Left lung (tissue), 10 donors: ENCODE measurements around the gene TACC3. TPM values are rescaled to one million over a fixed set of nuclear protein-coding genes. Genes with fewer than 3 reads are reported as not detected.

Source experiments
- ATAC-seq: fragments of 200-7000 bp; cut with Tn5 transposase; one replicate; pipeline ENCODE4 v1.9.1; 2020; ENCODE audit warnings: moderate library complexity
- DNase-seq, 4 donors: peaks; one replicate each; pipeline ENCODE4 v3.0.0-alpha.2; 2013 to 2020
- H3K27ac ChIP-seq, 2 donors: fragments of 200-600 bp; sonication (generic) in 1 of 2; one replicate each; pipeline versions ENCODE4 v1.5.0 to v1.8.0; 2020 to 2021
- H3K27me3 ChIP-seq, 2 donors: fragments of 200-600 bp; sonication (generic) in 1 of 2; one replicate each; pipeline versions ENCODE4 v1.5.0 to v1.8.0; 2020 to 2021
- H3K36me3 ChIP-seq, 2 donors: fragments of 200-600 bp; sonication (generic) in 1 of 2; one replicate each; pipeline versions ENCODE4 v1.5.0 to v1.8.0; 2020 to 2021
- H3K4me1 ChIP-seq, 2 donors: fragments of 200-600 bp; one replicate each; pipeline ENCODE4 v1.8.0; 2021
- H3K4me3 ChIP-seq, 2 donors: fragments of 200-600 bp; sonication (generic) in 1 of 2; one replicate each; pipeline versions ENCODE4 v1.5.0 to v1.8.0; 2020 to 2021; ENCODE audit warnings: mild to moderate bottlenecking in 1 of 2
- H3K9me3 ChIP-seq, 2 donors: fragments of 200-600 bp; sonication (generic) in 1 of 2; one replicate each; pipeline versions ENCODE4 v1.5.0 to v1.8.0; 2020 to 2021
- CTCF ChIP-seq, 2 donors: fragments of 200-600 bp; sonication (generic) in 1 of 2; IDR thresholded peaks; one replicate each; pipeline versions ENCODE4 v1.5.0 to v1.8.0; 2021; ENCODE audit warnings: antibody characterized with exemption in 2 of 2
- intact Hi-C, 2 donors: fragments of 100-400 bp; cut with DNase I; formaldehyde crosslinking; loops; one replicate each; pipeline versions ENCODE4 v1.11.2 to v1.14.2; 2022
- polyA plus RNA-seq, 6 donors: library from polyadenylated mRNA; unstranded; fragments of 120-200 nt; gene quantifications; one replicate each; pipeline ENCODE4 v1.2.1, GENCODE V29; 2013; ENCODE audit not compliant: insufficient read length in 6 of 6
- total RNA-seq, 2 donors: library from RNA; stranded (reverse); fragmentation: NEBNext Ultra II Directional; extraction: Animal tissue kit (Norgen Biotek cat#: 25700); gene quantifications; one replicate each; pipeline ENCODE4 v1.2.1, GENCODE V29; 2021
- donor health status: DM: no; HTN: yes; CAD: no.
- donor health status: DM: no; HTN: no; CAD: no.

The TACC3 gene
- total and polyA plus RNA-seq, 8 donors: 20.3 to 76.2 (median 44.7) TPM

- H3K4me3 ChIP-seq: no peak overlapping the region
- DNase-seq (no peak), ATAC-seq (no peak)
- intact Hi-C loops: no loop called here
- no peaks in the 10 kb centered on the region for H3K9me3 ChIP-seq
- TF ChIP-seq CTCF (IDR thresholded peaks at IDR 0.05): no peak
- H3K36me3 ChIP-seq: peaks cover 0 to 34% of the 10 kb centered on the region in 2 donors
- H3K27me3 ChIP-seq: no peaks in the 10 kb centered on the region
- H3K4me1 ChIP-seq: peaks cover 18 to 65% of the 10 kb centered on the region in 2 donors
- peak overlapping the region in 1 of 2 donors; percentile 99 for H3K27ac ChIP-seq
Observed at GRCh38 chr4:1715002-1715758, 6.1 kb upstream of the TACC3 start.

GRCh38 chr4:1716065-1716945 lies 5.0 kb upstream of the TACC3 start:
- Histone ChIP-seq H3K36me3 (peaks cover 0 to 33% of the 10 kb centered on the region in 2 donors), H3K4me3 (no peak overlapping the region), H3K9me3 (no peaks in the 10 kb centered on the region), H3K27me3 (no peaks in the 10 kb centered on the region), H3K4me1 (peaks cover 12 to 57% of the 10 kb centered on the region in 2 donors), H3K27ac (peak overlapping the region in 1 of 2 donors; percentile 99)
- intact Hi-C loops: no loop called here
- no peak for TF ChIP-seq CTCF (IDR thresholded peaks at IDR 0.05)
- DNase-seq (no peak), ATAC-seq (no peak)

GRCh38 chr4:1717129-1718094 lies 3.9 kb upstream of the TACC3 start:
- peaks cover 0 to 33% of the 10 kb centered on the region in 2 donors for H3K36me3 ChIP-seq
- H3K27ac ChIP-seq: no peak overlapping the region
- DNase-seq (peak in 1 of 4 donors; percentile 77), ATAC-seq (no peak)
- no peaks in the 10 kb centered on the region for H3K9me3 ChIP-seq
- peaks cover 20 to 66% of the 10 kb centered on the region in 2 donors for H3K4me1 ChIP-seq
- H3K27me3 ChIP-seq: no peaks in the 10 kb centered on the region
- H3K4me3 ChIP-seq: no peak overlapping the region
- intact Hi-C loops: no loop called here
- no peak for TF ChIP-seq CTCF (IDR thresholded peaks at IDR 0.05)

- H3K27me3 ChIP-seq: no peaks in the 10 kb centered on the region
- no peak overlapping the region for H3K4me3 ChIP-seq
- ATAC-seq: no peak
- peaks cover 24 to 71% of the 10 kb centered on the region in 2 donors for H3K4me1 ChIP-seq
- no peaks in the 10 kb centered on the region for H3K9me3 ChIP-seq
- no peak overlapping the region for H3K27ac ChIP-seq
- TF ChIP-seq CTCF (IDR thresholded peaks at IDR 0.05): no peak
- peak in 1 of 4 donors; percentile 67 for DNase-seq
- H3K36me3 ChIP-seq: peaks cover 0 to 33% of the 10 kb centered on the region in 2 donors
- intact Hi-C loops: no loop called here
Observed at GRCh38 chr4:1718095-1718850, 3.0 kb upstream of the TACC3 start.
